DND-41 (cell line): ENCODE data around the gene GDF11.

Experiments
- ATAC-seq: fragments of 200-7000 bp; cut with Tn5 transposase; 3 replicates; pipeline ENCODE4 v1.9.1; 2021; ENCODE audit warnings: low read depth; ENCODE audit not compliant: insufficient read depth
- DNase-seq: peaks from one replicate; pipeline ENCODE4 v3.0.0-alpha.2; 2020
- H2AFZ ChIP-seq: 2 replicates; pipeline ENCODE4 v1.6.0; 2012; ENCODE audit warnings: low read depth, low read length
- H3K27ac ChIP-seq: 2 replicates; pipeline ENCODE4 v1.5.1; 2012; ENCODE audit warnings: low read length, inconsistent platforms
- H3K27me3 ChIP-seq: fragments of 200-600 bp; sonication (generic); 2 replicates; pipeline ENCODE4 v1.6.0; 2012; ENCODE audit warnings: low read length, mild to moderate bottlenecking, inconsistent platforms; ENCODE audit not compliant: insufficient read depth, poor library complexity
- H3K36me3 ChIP-seq: 2 replicates; pipeline ENCODE4 v1.5.1; 2012; ENCODE audit warnings: low read length, inconsistent platforms; ENCODE audit not compliant: insufficient read depth
- H3K4me1 ChIP-seq: 2 replicates; pipeline ENCODE4 v1.5.1; 2012; ENCODE audit warnings: mild to moderate bottlenecking, low read length; ENCODE audit not compliant: insufficient read depth
- H3K4me2 ChIP-seq: 2 replicates; pipeline ENCODE4 v1.6.0; 2012; ENCODE audit warnings: mild to moderate bottlenecking, moderate library complexity, low read length, inconsistent platforms; ENCODE audit not compliant: insufficient read depth
- H3K4me3 ChIP-seq, 2 experiments: fragments of 200-600 bp in 1 of 2; shearing (Covaris generic) in 1 of 2; 2 replicates each; pipeline ENCODE4 v1.5.1; 2012 to 2016; ENCODE audit warnings: inconsistent platforms in 2 of 2, low read length in 2 of 2, mild to moderate bottlenecking in 2 of 2, low read depth in 1 of 2, moderate library complexity in 1 of 2
- H3K79me2 ChIP-seq: 2 replicates; pipeline ENCODE4 v1.6.0; 2012; ENCODE audit warnings: low read length, inconsistent platforms; ENCODE audit not compliant: insufficient read depth
- H3K9ac ChIP-seq: 2 replicates; pipeline ENCODE4 v1.6.0; 2012; ENCODE audit warnings: low read depth, mild to moderate bottlenecking, inconsistent platforms, low read length, moderate library complexity
- H3K9me3 ChIP-seq: 2 replicates; pipeline ENCODE4 v1.5.1; 2012; ENCODE audit warnings: low read length, moderate library complexity, mild to moderate bottlenecking, inconsistent platforms; ENCODE audit not compliant: insufficient read depth, severe bottlenecking
- H4K20me1 ChIP-seq: 2 replicates; pipeline ENCODE4 v1.6.0; 2012; ENCODE audit warnings: low read length; ENCODE audit not compliant: insufficient read depth
- CTCF ChIP-seq: IDR thresholded peaks from 2 replicates; pipeline ENCODE4 v1.5.1; 2012; ENCODE audit warnings: borderline replicate concordance, low read length, moderate library complexity, mild to moderate bottlenecking; ENCODE audit not compliant: poor library complexity, severe bottlenecking; ENCODE audit errors: extremely low read depth
- EZH2 ChIP-seq: IDR thresholded peaks from 3 replicates; pipeline ENCODE4 v1.6.1; 2012; ENCODE audit warnings: borderline replicate concordance, low read depth, mild to moderate bottlenecking, moderate library complexity, low read length, inconsistent platforms; ENCODE audit not compliant: severe bottlenecking

GDF11 gene

GRCh38 chr12:55736076-55736475, 6.8 kb upstream of the GDF11 start:
- no peak overlapping the region for H3K4me2 ChIP-seq
- no peak overlapping the region for H2AFZ ChIP-seq
- ATAC-seq (no peak), DNase-seq (no peak)
- no peaks in the 10 kb centered on the region for H3K9me3 ChIP-seq
- no peak overlapping the region; the same call in 1 of the 2 replicates for H3K9ac ChIP-seq
- no peaks in the 10 kb centered on the region for H3K79me2 ChIP-seq
- no peak for TF ChIP-seq CTCF
- no peak for TF ChIP-seq EZH2
- peaks cover 24% of the 10 kb centered on the region for H3K4me1 ChIP-seq
- no peaks in the 10 kb centered on the region for H3K27me3 ChIP-seq
- no peaks in the 10 kb centered on the region for H3K36me3 ChIP-seq
- no peaks in the 10 kb centered on the region for H4K20me1 ChIP-seq
- H3K4me3 ChIP-seq: no peak overlapping the region
- H3K27ac ChIP-seq: no peak overlapping the region

- no peaks in the 10 kb centered on the region for H3K36me3 ChIP-seq
- peak overlapping the region; percentile 87 for H2AFZ ChIP-seq
- H3K9ac ChIP-seq: peak overlapping the region; percentile 59
- H3K27ac ChIP-seq: peak overlapping the region; percentile 67
- H3K27me3 ChIP-seq: no peaks in the 10 kb centered on the region
- peak overlapping the region; percentile 80 for H3K4me2 ChIP-seq
- H3K4me3 ChIP-seq: peak overlapping the region in 1 of 2 experiments; percentile 59; a peak in 2 of 4 replicates
- no peaks in the 10 kb centered on the region for H4K20me1 ChIP-seq
- peaks cover 24% of the 10 kb centered on the region for H3K4me1 ChIP-seq
- no peak for TF ChIP-seq EZH2
- TF ChIP-seq CTCF: peak; percentile 91
- DNase-seq: peak; percentile 70
- H3K9me3 ChIP-seq: no peaks in the 10 kb centered on the region
- peak; percentile 22; the same call in 1 of the 3 replicates for ATAC-seq
- no peaks in the 10 kb centered on the region for H3K79me2 ChIP-seq
These were observed 5.9 kb upstream of the GDF11 start for GRCh38 chr12:55736780-55737580.

GRCh38 chr12:55737581-55738122, 5.3 kb upstream of the GDF11 start:
- Histone ChIP-seq H3K9me3 (no peaks in the 10 kb centered on the region), H3K9ac (peak overlapping the region; percentile 59), H3K79me2 (no peaks in the 10 kb centered on the region), H3K4me2 (peak overlapping the region; percentile 80), H3K27ac (peak overlapping the region; percentile 67), H3K27me3 (no peaks in the 10 kb centered on the region), H3K36me3 (no peaks in the 10 kb centered on the region), H3K4me3 (peak overlapping the region; percentile 30 to 59), H3K4me1 (peaks cover 30% of the 10 kb centered on the region), H2AFZ (peak overlapping the region; percentile 87), H4K20me1 (no peaks in the 10 kb centered on the region)
- TF ChIP-seq CTCF: no peak
- DNase-seq: no peak
- ATAC-seq: peak; percentile 32; the same call in 2 of the 3 replicates
